Measurements from ENCODE around the gene FLT3LG.
"Not testable (repeated sequence)": the region's sequence is repeated elsewhere in the genome, so short reads cannot be mapped to it uniquely, and the experiment has no call there.

The FLT3LG gene

DNA sequence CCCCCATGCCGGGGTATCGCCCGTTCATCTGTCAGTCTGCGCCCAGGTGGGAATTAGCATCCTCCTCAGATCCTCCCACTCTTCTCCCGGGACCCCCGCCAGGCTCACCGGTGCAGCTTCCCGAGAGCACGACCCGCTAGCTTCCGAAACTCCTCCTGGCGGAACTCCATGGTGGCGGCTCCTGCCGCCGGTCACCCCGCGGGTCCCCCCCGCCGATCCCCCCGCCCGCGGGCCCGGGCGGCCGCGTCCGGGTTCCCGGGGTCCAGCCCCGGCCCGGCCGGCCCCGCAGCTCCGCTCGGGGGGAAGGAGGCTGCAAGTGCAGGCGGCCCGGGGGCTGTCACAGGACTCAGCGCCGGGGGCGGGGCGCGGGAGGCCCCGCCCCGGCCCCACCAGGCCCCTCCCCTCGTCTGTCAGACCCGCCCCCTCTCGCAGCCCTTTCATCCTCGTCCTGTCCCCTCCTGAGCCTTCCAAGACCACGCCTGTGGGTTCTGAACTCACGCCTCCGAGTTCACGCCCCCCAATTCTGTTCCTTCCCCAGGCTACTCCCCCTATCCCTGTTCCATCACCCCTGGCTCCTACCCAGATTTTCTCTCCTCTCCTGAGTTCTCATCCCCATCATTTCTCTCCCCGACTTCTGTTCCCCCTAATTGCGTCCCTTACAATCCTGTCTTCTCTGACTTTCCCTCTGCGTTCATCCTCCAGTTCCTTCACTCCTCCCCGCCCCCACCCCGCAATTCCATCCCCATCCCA is 32.6 kb upstream of the FLT3LG start, which contains the start of gene SLC17A7:
TSS of gene SLC17A7 (minus strand) at position 318 of the 750 bp plus-strand sequence. CDS start at position 170, 148 bp downstream.
- no peak for DNase-seq

- DNase-seq: no peak
Measured at GRCh38 chr19:49441960-49442350, 32.1 kb upstream of the FLT3LG start.

- no peak for DNase-seq
Measured at GRCh38 chr19:49442354-49442753, 31.7 kb upstream of the FLT3LG start.

GRCh38 chr19:49442771-49443365 is 31.1 kb upstream of the FLT3LG start:
- DNase-seq: no peak

GRCh38 chr19:49443366-49444099 is 30.5 kb upstream of the FLT3LG start:
- DNase-seq: peak; percentile 92

GRCh38 chr19:49444100-49444700 is 29.8 kb upstream of the FLT3LG start:
- DNase-seq: not testable (repeated sequence)

- no peak for DNase-seq
Measured at GRCh38 chr19:49445997-49446396, 28.0 kb upstream of the FLT3LG start.

- no peak for DNase-seq
Measured at GRCh38 chr19:49447485-49448431, 26.3 kb upstream of the FLT3LG start.

DNA sequence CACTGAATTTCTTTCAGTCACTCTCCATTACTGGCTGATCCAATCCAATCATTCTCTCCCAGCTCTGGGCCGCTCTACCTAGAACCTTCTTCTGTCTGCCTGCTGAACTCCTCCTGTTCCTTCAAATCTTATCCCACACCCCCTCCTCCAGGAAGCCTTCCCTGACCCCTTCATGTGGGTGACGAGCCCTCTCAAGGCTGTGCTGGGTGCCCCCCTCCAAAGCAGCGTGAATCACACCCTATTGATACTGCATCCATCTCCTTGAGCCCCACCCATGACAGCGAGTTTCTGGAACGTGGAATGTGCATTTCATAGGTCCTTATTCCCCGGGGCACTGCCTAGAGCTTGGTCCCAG is 25.6 kb upstream of the FLT3LG start:
- no peak for DNase-seq

DNA sequence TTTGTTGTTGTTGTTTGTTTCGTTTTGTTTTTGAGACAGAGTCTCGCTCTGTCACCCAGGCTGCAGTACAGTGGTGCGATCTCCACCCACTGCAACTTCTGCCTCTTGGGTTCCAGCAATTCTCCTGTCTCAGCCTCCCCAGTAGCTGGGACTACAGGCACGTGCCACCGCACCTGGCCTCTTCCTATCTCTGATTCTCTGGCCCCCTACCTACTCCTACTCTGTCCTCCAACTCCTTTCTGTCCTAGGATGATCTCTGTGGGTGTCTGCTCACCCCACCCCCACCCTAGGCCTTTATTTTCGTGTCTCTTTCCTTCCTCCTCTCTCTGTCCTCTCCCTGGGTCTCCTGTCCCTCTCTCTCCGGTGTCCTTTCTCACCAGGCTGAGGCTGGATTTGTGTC is 23.6 kb upstream of the FLT3LG start:
- DNase-seq: no peak

- DNase-seq: peak; percentile 97
Measured at GRCh38 chr19:49451430-49452181, 22.4 kb upstream of the FLT3LG start, which contains the start of gene PIH1D1. TSS of gene PIH1D1 (minus strand) at chr19:49451814. CDS start at chr19:49451574, 240 bp downstream.

DNA sequence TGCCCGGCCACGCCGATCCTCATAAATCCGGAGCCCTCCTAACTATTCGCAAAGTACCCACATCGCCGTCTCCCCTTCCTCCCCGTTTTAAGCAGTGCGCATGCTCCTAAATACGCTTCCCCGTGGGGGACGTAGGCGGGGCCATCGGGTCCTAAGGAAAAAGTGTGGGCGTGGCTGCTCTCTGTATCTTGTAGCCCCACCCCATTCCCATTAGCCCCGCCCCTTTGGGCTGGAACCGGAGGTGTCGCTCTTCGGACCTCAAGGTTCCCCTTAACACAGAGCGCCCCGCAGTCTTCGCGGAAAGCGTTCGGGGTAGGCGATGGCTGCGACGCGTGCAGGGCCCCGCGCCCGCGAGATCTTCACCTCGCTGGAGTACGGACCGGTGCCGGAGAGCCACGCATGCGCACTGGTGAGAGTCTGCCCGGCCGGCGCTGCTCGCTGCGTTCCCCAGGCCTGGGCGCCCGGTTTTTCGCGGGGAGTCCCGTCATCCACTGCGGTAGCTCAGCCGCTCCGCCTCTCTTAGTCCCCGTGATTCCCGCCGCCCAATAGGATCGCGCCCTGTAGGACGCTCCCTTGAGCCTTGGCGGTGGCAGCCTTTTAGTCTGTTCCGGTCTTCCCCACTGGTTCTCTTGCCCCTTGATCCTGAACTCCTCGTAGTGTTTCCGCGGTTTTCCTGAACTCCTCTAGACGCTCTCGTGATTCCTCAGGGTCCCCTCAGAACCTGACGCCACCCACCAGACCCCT is 20.8 kb upstream of the FLT3LG start, which contains the start of gene ALDH16A1:
TSS of gene ALDH16A1 (plus strand) at position 213 of the 744 bp plus-strand sequence. CDS start at position 320, 107 bp downstream.
- peak; percentile 96 for DNase-seq

- no peak for DNase-seq
Measured at GRCh38 chr19:49453757-49454240, 20.2 kb upstream of the FLT3LG start.

GRCh38 chr19:49455773-49456172 is 18.2 kb upstream of the FLT3LG start:
- no peak for DNase-seq

GRCh38 chr19:49456326-49456725 is 17.7 kb upstream of the FLT3LG start:
- DNase-seq: no peak

GRCh38 chr19:49458567-49458903 is 15.5 kb upstream of the FLT3LG start:
- DNase-seq: no peak

DNA sequence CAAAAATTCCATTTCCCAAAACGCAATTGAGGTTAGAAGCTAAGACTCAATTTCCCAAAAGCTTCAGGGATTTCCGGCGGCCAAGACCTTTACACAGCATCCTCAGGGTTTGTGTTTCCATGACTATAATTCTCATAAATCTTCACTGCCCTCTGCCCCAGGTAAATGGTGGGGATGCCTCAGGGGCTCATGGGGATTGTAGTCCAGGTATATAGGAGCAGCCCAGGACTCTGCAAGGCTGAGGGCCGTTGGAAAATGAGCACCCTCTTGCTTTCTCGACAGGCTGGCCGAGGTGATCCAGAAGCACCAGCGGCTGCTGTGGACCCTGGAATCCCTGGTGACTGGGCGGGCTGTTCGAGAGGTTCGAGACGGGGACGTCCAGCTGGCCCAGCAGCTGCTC is 14.6 kb upstream of the FLT3LG start:
- no peak for DNase-seq

DNA sequence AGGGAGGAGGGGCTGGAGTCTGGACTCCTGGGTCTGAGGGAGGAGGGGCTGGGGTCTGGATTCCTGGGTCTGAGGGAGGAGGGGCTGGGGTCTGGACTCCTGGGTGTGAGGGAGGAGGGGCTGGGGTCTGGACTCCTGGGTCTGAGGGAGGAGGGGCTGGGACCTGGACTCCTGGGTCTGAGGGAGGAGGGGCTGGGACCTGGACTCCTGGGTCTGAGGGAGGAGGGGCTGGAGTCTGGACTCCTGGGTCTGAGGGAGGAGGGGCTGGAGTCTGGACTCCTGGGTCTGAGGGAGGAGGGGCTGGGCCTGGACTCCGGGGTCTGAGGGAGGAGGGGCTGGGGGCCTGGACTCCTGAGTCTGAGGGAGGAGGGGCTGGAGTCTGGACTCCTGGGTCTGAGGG is 12.9 kb upstream of the FLT3LG start:
- DNase-seq: not testable (repeated sequence)

GRCh38 chr19:49461656-49462055 is 12.4 kb upstream of the FLT3LG start:
- no peak for DNase-seq

DNA sequence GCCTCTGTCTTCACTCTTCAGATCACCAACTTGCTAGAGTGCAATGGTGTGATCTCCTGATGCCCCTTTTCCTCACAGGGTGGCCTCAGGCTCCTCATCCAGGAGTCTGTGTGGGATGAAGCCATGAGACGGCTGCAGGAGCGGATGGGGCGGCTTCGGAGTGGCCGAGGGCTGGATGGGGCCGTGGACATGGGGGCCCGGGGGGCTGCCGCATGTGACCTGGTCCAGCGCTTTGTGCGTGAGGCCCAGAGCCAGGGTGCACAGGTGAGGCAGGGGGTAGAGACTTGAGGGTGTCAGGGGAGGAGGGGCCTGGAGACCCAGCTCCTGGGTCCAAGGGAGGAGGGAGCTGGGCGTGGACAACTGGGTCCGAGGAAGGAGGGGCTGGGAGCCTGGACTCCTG is 11.5 kb upstream of the FLT3LG start:
- no peak for DNase-seq
